Measurements from ENCODE around the gene XKR8.

DNA sequence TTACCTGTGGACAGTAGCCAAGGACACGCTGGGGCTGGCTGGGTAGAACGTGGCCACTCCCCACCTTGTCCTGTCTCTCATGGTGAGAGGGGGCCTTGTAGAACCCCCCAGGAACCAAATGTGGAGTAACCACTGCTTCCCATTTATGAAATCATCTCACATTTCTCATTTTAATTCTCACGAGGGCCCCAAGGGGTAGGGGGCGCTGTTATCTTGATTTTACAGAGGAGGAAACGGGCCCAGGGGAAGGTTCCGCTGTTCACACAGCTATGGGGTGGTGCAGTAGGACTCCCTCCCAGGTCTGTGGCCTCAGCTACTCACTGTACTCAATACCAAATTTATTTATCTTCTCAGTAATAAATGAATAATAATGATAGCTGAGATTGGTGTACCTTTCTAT lies 19.5 kb upstream of the XKR8 start:
- TF ChIP-seq, protein P1, sequence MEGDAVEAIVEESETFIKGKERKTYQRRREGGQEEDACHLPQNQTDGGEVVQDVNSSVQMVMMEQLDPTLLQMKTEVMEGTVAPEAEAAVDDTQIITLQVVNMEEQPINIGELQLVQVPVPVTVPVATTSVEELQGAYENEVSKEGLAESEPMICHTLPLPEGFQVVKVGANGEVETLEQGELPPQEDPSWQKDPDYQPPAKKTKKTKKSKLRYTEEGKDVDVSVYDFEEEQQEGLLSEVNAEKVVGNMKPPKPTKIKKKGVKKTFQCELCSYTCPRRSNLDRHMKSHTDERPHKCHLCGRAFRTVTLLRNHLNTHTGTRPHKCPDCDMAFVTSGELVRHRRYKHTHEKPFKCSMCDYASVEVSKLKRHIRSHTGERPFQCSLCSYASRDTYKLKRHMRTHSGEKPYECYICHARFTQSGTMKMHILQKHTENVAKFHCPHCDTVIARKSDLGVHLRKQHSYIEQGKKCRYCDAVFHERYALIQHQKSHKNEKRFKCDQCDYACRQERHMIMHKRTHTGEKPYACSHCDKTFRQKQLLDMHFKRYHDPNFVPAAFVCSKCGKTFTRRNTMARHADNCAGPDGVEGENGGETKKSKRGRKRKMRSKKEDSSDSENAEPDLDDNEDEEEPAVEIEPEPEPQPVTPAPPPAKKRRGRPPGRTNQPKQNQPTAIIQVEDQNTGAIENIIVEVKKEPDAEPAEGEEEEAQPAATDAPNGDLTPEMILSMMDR (IDR thresholded peaks at IDR 0.05), result no peak
- TF ChIP-seq POLR2A (IDR thresholded peaks at IDR 0.05) (no peak), EP300 (IDR thresholded peaks at IDR 0.05) (no peak)
